GM04504 (cell line): Measurements from ENCODE around the gene PLA2G7.

Experiments used
- DNase-seq: peaks from one replicate; pipeline ENCODE4 v3.0.0-alpha.2; 2012; ENCODE audit warnings: low read depth

PLA2G7 gene

DNA sequence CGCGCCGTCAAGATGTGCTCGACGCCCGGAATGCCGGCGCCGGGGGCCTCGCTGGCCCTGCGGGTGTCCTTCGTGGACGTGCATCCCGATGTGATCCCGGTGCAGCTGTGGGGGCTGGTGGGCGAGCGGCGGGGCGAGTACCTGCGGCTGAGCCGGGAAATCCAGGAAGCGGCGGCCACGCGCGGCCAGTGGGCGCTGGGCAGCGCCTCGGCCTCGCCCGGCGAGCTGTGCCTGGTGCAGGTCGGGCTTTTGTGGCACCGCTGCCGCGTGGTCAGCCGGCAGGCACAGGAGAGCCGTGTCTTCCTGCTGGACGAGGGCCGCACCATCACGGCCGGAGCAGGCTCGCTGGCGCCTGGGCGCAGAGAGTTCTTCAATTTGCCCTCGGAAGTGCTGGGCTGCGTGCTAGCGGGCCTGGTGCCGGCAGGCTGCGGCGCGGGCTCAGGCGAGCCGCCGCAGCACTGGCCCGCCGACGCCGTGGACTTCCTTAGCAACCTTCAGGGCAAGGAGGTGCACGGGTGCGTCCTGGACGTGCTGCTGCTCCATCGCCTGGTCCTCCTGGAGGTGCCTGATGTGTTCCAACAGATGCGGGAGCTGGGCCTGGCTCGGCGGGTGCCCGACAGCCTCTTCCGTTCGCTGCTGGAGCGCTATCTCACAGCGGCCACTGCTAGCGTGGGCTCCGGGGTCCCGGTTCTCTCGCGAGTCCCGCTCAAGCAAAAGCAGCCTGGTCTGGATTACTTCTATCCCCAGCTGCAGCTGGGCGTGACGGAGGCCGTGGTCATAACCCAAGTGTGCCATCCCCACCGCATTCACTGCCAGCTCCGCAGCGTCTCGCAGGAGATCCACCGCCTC is 46.8 kb downstream of the PLA2G7 start:
- DNase-seq: no peak

- no peak for DNase-seq
Measured at GRCh38 chr6:46687619-46688097, 47.5 kb downstream of the PLA2G7 start, which contains the start of gene TDRD6. Gene TDRD6, plus strand, starts transcription at chr6:46687885. Its CDS starts 244 bp downstream, at chr6:46688129.

DNA sequence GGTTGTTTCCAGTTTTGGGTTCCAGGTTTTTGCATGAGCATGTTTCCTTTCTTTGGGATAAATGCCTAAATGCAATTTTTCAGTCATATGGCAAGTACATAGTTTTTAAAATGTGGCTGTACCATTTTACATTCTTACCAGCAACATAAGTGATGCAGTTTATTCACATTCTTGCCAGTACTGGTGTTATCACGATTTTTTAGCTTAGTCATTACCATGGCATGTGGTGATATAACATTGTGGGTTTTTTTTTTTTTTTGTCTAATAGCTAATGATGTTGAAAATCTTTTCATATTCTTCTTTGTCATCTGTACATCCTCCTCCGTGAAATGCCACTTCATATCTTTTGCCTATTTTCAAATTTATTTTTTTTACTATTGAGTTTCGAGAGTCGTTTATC is 50.4 kb downstream of the PLA2G7 start:
- no peak for DNase-seq

DNA sequence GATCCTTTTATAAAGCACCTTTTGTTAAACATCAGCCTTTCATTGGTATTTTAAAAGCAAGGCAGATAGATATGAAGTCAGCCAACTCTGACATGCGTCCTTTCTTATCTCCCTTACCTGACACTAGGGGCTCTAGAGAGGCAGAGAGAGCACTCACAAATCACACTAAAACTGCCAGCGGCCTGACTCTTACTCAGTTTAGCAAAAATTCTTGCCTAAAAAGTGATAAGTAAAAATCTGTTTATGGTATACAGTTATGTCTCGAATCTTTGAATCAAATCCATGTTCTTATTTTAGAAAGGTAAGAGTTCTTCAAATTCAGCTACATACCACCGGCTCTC is 57.9 kb downstream of the PLA2G7 start:
- no peak for DNase-seq

- DNase-seq: no peak
Measured at GRCh38 chr6:46676604-46677313, 58.4 kb downstream of the PLA2G7 start.

DNA sequence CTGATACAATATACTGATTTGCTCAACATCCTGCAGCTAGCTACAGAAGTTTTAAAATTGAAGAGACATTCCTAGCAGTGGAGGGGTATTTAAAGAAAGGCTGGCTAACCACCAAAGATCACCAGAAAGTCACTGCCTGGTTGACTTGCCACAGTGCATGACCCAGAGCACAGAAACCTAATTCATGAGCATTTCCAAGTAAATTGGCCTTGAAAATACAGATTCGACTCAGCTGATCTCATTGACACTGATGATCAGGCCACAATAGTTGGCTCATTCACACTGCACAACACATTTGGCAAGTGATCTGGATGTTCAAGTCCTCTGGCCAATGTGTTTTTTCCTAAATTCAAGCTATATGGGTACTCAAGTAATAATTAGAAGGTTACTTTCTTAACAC is 60.8 kb downstream of the PLA2G7 start:
- DNase-seq: no peak

DNA sequence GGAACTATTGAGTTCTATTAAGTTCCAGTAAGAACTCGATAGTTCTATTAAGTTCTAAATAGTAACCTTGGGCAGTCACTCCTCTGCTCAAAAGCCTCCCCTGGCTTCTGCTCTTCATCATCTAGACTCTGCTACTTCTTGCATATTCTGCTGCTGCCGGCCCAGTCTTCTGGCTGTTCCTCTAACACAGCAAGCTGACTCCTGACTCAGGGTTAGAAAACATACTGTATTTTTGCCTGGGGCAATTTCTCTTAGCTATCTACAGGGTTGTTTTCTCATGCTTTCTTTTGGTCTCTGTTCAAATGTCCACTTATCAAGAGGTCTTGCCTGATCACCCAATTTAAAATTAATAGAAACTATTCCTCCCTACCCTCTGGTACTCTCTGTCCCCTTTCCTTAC is 67.8 kb downstream of the PLA2G7 start:
- no peak for DNase-seq

- no peak for DNase-seq
Measured at GRCh38 chr6:46661483-46661882, 73.7 kb downstream of the PLA2G7 start.

DNA sequence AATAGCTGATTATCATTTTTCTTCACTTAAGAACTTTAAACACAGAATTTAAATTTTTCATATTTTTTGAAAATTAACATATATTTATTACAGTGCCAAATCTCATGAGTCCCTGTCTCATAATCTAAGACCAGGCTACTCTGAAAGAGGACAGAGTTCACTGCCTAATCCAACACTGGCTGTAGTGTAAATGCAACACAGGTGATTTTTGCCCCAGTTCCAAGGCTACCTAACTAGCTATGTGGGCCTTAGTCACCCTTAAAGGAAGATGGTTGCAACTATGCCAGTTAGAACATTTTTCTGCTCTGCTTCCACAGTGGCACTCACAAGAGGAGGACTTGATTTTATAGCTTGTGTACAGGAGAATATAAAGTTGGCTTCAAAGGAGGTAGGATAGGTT is 77.5 kb downstream of the PLA2G7 start:
- no peak for DNase-seq

DNA sequence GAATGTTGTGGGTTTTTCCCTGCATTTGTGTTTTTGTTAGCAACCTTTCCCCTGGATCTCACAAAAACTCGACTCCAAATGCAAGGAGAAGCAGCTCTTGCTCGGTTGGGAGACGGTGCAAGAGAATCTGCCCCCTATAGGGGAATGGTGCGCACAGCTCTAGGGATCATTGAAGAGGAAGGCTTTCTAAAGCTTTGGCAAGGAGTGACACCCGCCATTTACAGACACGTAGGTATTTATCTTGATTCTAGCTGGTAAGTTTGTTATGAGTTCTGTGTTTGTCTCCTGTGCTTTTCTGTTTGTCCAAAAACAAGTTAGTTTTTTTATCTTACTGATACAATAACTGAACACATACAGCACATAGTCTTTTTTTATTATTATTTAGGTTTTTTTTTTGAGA is 79.4 kb downstream of the PLA2G7 start:
- DNase-seq: no peak
